H1 (cell line): ENCODE data around the gene TMEM121B. TPM values are rescaled to one million over a fixed set of nuclear protein-coding genes. Genes with fewer than 3 reads are reported as not detected.

Source experiments
- SUZ12 ChIP-seq: fragments of 200-600 bp; sonication (generic); IDR thresholded peaks from 2 replicates; pipeline ENCODE4 v1.6.1; 2012; ENCODE audit warnings: mild to moderate bottlenecking, inconsistent platforms, low read length, moderate library complexity, mixed read lengths
- polyA plus RNA-seq, 7 experiments: library from polyadenylated mRNA; depleted of rRNA in 3 of 7; stranded (reverse) in 5 of 7; unstranded in 2 of 7; fragments of >200 nt in 5 of 7; fragments of 200-250 nt in 2 of 7; gene quantifications; 1 replicate in 5 of 7; 2 replicates in 1 of 7; 4 replicates in 1 of 7; pipeline versions ENCODE4 v1.2.1 to v1.2.3, GENCODE V29; 2011 to 2013; ENCODE audit warnings: missing spikeins in 2 of 7, mixed read lengths in 2 of 7
- total RNA-seq: library from RNA; stranded (reverse); fragmentation: NEBNext Ultra II Directional; extraction: Animal tissue kit (Norgen Biotek cat#: 25700); gene quantifications from 2 replicates; pipeline ENCODE4 v1.2.1, GENCODE V29; 2021

Gene TMEM121B
- total and polyA plus RNA-seq, 2 of the 8 experiments (the other 6 are each of a cell fraction or from before 2014, with no cell fraction given), result 4.3 to 6.9 TPM

DNA sequence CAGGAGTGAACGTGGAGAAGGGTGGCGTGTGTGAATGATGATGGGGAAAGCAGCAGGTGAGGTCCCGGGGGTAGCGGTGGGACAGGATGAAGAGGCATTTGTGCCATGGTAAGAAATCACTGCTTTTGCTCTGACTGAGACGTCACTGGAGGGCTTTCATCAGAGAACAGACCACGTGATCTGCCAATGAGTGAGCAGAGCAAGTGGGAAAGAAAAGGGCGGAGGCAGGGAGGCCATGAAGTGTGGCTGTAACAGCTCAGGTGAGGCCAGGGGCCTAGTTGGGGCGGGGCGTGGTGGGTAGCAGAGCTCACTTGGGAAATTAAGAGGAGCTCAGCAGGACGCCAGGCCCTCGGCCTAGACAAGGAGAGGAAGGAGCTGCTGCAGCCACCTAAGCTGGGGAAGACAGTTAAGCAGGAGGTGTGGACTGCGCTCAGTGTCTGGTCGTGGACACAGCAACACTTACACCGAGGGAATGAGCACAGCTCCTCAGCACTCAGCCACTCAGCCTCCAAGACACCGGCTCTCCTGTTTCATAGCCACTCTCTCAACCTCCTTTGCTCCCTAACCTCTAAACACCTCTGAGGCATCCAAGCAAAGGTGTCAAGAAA lies 14.1 kb upstream of the TMEM121B start (continued):
- no peak for TF ChIP-seq SUZ12
- TF ChIP-seq, all 59 proteins: peak for 0
